ENCODE results near the gene STX17.

Gene STX17

GRCh38 chr9:100019541-100019940 lies 113.1 kb downstream of the STX17 start:
- Histone ChIP-seq H3K4me3 (ENCODE audit: low read depth, low read length) (no peak overlapping the region), H3K9me3 (ENCODE audit: control insufficient read depth, low read length) (no peaks in the 10 kb centered on the region), H3K36me3 (ENCODE audit: control insufficient read depth, insufficient read depth, low read length) (no peaks in the 10 kb centered on the region), H3K4me1 (no peaks in the 10 kb centered on the region), H3K9ac (no peak overlapping the region), H3K27me3 (ENCODE audit: control insufficient read depth, insufficient read depth, low read length) (no peaks in the 10 kb centered on the region), H3K27ac (no peak overlapping the region), H2AFZ (no peak overlapping the region), H3K4me2 (ENCODE audit: low read length) (no peak overlapping the region), H3K79me2 (peaks cover 2% of the 10 kb centered on the region)
- TF ChIP-seq CTCF (IDR thresholded peaks at IDR 0.05), result no peak
